H9 (cell line): ENCODE data around the gene BAHD1. TPM values are rescaled to one million over a fixed set of nuclear protein-coding genes. Genes with fewer than 3 reads are reported as not detected.

Experiments
- DNase-seq: peaks from one replicate; pipeline ENCODE4 v3.0.0-alpha.2; 2017
- H2AFZ ChIP-seq: one replicate; pipeline ENCODE4 v1.6.1; 2013; ENCODE audit warnings: mild to moderate bottlenecking, low read length, control low read depth, moderate library complexity
- H2AK5ac ChIP-seq: 2 replicates; pipeline ENCODE4 v1.6.1; 2013; ENCODE audit warnings: low read length, control low read depth, mixed read lengths; ENCODE audit not compliant: insufficient read length
- H2BK120ac ChIP-seq: one replicate; pipeline ENCODE4 v1.6.1; 2013; ENCODE audit warnings: low read depth, mild to moderate bottlenecking, low read length, control low read depth, inconsistent platforms; ENCODE audit not compliant: poor library complexity, severe bottlenecking
- H2BK12ac ChIP-seq: 2 replicates; pipeline ENCODE4 v1.6.1; 2013; ENCODE audit warnings: low read length, control low read depth, mixed read lengths, low read depth; ENCODE audit not compliant: insufficient read length
- H2BK15ac ChIP-seq: 2 replicates; pipeline ENCODE4 v1.6.1; 2013; ENCODE audit warnings: low read depth, low read length, control low read depth
- H2BK20ac ChIP-seq: one replicate; pipeline ENCODE4 v1.6.1; 2013; ENCODE audit warnings: low read depth, mild to moderate bottlenecking, low read length, control low read depth, inconsistent platforms; ENCODE audit not compliant: poor library complexity, severe bottlenecking
- H2BK5ac ChIP-seq: 2 replicates; pipeline ENCODE4 v1.6.1; 2013; ENCODE audit warnings: low read length, control low read depth, mixed read lengths; ENCODE audit not compliant: insufficient read length
- H3K14ac ChIP-seq: 2 replicates; pipeline ENCODE4 v1.6.1; 2013; ENCODE audit warnings: low read length, control low read depth; ENCODE audit not compliant: insufficient read depth
- H3K18ac ChIP-seq: 2 replicates; pipeline ENCODE4 v1.6.1; 2013; ENCODE audit warnings: low read depth, mild to moderate bottlenecking, mixed read lengths, low read length, control low read depth; ENCODE audit not compliant: insufficient read length
- H3K23ac ChIP-seq: 2 replicates; pipeline ENCODE4 v1.6.1; 2013; ENCODE audit warnings: low read length, control low read depth, mixed read lengths, low read depth; ENCODE audit not compliant: insufficient read length
- H3K23me2 ChIP-seq: 2 replicates; pipeline ENCODE4 v1.6.1; 2013; ENCODE audit warnings: low read depth, mild to moderate bottlenecking, mixed read lengths, low read length, control low read depth; ENCODE audit not compliant: insufficient read length, poor library complexity, severe bottlenecking
- H3K27ac ChIP-seq: 2 replicates; pipeline ENCODE4 v1.5.1; 2013; ENCODE audit warnings: low read length, control low read depth, mixed read lengths, low read depth; ENCODE audit not compliant: insufficient read length
- H3K27me3 ChIP-seq: 2 replicates; pipeline ENCODE4 v1.6.1; 2013; ENCODE audit warnings: low read length, control low read depth, inconsistent platforms; ENCODE audit not compliant: insufficient read depth
- H3K4ac ChIP-seq: 2 replicates; pipeline ENCODE4 v1.6.1; 2013; ENCODE audit warnings: low read depth, mild to moderate bottlenecking, control low read depth, inconsistent platforms, low read length, moderate library complexity
- H3K4me1 ChIP-seq: 2 replicates; pipeline ENCODE4 v1.6.1; 2013; ENCODE audit warnings: low read length, control low read depth, inconsistent platforms; ENCODE audit not compliant: insufficient read depth
- H3K4me2 ChIP-seq: 2 replicates; pipeline ENCODE4 v1.6.1; 2013; ENCODE audit warnings: low read length, control low read depth, mixed read lengths; ENCODE audit not compliant: insufficient read length, insufficient read depth
- H3K56ac ChIP-seq: 2 replicates; pipeline ENCODE4 v1.6.1; 2013; ENCODE audit warnings: low read depth, mild to moderate bottlenecking, mixed read lengths, low read length, control low read depth; ENCODE audit not compliant: insufficient read length
- H3K79me1 ChIP-seq: 2 replicates; pipeline ENCODE4 v1.6.1; 2013; ENCODE audit warnings: low read depth, mild to moderate bottlenecking, moderate library complexity, low read length, control low read depth, inconsistent platforms; ENCODE audit not compliant: insufficient read depth, poor library complexity, severe bottlenecking
- H3K79me2 ChIP-seq: 2 replicates; pipeline ENCODE4 v1.6.1; 2013; ENCODE audit warnings: low read length, control low read depth, inconsistent platforms; ENCODE audit not compliant: insufficient read depth
- H3K9ac ChIP-seq: 2 replicates; pipeline ENCODE4 v1.6.1; 2013; ENCODE audit warnings: low read length, control low read depth, mixed read lengths; ENCODE audit not compliant: insufficient read length; ENCODE audit errors: extremely low read depth
- H3K9me3 ChIP-seq: one replicate; pipeline ENCODE4 v1.6.1; 2013; ENCODE audit warnings: low read depth, low read length, inconsistent platforms; ENCODE audit not compliant: control insufficient read depth
- H3T11ph ChIP-seq: one replicate; pipeline ENCODE4 v1.6.1; 2013; ENCODE audit warnings: mild to moderate bottlenecking, low read length, control low read depth, inconsistent platforms
- H4K20me1 ChIP-seq: one replicate; pipeline ENCODE4 v1.6.1; 2013; ENCODE audit not compliant: control insufficient read depth, insufficient read length, insufficient read depth
- H4K5ac ChIP-seq: 2 replicates; pipeline ENCODE4 v1.6.1; 2013; ENCODE audit warnings: low read depth, mild to moderate bottlenecking, mixed read lengths, low read length, control low read depth; ENCODE audit not compliant: insufficient read length
- H4K8ac ChIP-seq: replicated peaks from 2 replicates; pipeline ENCODE4 v1.6.1; 2013; ENCODE audit warnings: low read length, control low read depth, mixed read lengths, low read depth; ENCODE audit not compliant: insufficient read length
- H4K91ac ChIP-seq: 2 replicates; pipeline ENCODE4 v1.6.1; 2013; ENCODE audit warnings: low read depth, mild to moderate bottlenecking, moderate library complexity, mixed read lengths, low read length, control low read depth; ENCODE audit not compliant: insufficient read length
- H3K27ac Mint-ChIP-seq, 3 experiments: 2 replicates in 2 of 3; 3 replicates in 1 of 3; pipeline ENCODE4 v1.8.0; 2020 to 2021; ENCODE audit warnings: mixed read lengths in 3 of 3, mild to moderate bottlenecking in 1 of 3, moderate library complexity in 1 of 3
- H3K27me3 Mint-ChIP-seq: 2 replicates; pipeline ENCODE4 v1.8.0; 2021; ENCODE audit warnings: low read depth, mild to moderate bottlenecking, moderate library complexity, mixed read lengths
- H3K36me3 Mint-ChIP-seq, 3 experiments: 2 replicates in 2 of 3; 3 replicates in 1 of 3; pipeline ENCODE4 v1.8.0; 2020 to 2021; ENCODE audit warnings: low read depth in 3 of 3, mixed read lengths in 3 of 3; ENCODE audit not compliant: insufficient read depth in 1 of 3
- H3K4me1 Mint-ChIP-seq, 2 experiments: 2 replicates each; pipeline ENCODE4 v1.8.0; 2020; ENCODE audit warnings: mixed read lengths in 2 of 2
- H3K4me3 Mint-ChIP-seq, 2 experiments: 2 replicates in 1 of 2; 3 replicates in 1 of 2; pipeline ENCODE4 v1.8.0; 2020 to 2021; ENCODE audit warnings: mild to moderate bottlenecking in 2 of 2, mixed read lengths in 2 of 2, moderate library complexity in 1 of 2
- H3K9me3 Mint-ChIP-seq, 2 experiments: 2 replicates in 1 of 2; 3 replicates in 1 of 2; pipeline ENCODE4 v1.8.0; 2020; ENCODE audit warnings: mild to moderate bottlenecking in 2 of 2, mixed read lengths in 2 of 2, moderate library complexity in 1 of 2
- WGBS: extraction: QIAGEN DNeasy Blood & Tissue Kit; methylation state at CpG from one replicate; pipeline ENCODE4 v1.1.7; 2013; ENCODE audit warnings: missing lambda C conversion rate, low lambda C conversion rate, mixed read lengths; ENCODE audit not compliant: insufficient read length; ENCODE audit errors: extremely low coverage; 5-methylcytosine and 5-hydroxymethylcytosine counted together
- total RNA-seq: library from RNA; stranded (reverse); gene quantifications from 2 replicates; pipeline ENCODE4 v1.2.1, GENCODE V29; 2021
- TF ChIP-seq, protein P1 (sequence below): fragments of 200-600 bp; sonication (generic); conservative IDR thresholded peaks from 3 replicates; pipeline ENCODE4 v1.8.0; 2021; ENCODE audit warnings: antibody characterized with exemption, mild to moderate bottlenecking

The BAHD1 gene
- total RNA-seq, 1 experiment from 2014 or later = 54.1 TPM

GRCh38 chr15:40420071-40420713 lies 20.6 kb upstream of the BAHD1 start:
- TF ChIP-seq, protein P1, sequence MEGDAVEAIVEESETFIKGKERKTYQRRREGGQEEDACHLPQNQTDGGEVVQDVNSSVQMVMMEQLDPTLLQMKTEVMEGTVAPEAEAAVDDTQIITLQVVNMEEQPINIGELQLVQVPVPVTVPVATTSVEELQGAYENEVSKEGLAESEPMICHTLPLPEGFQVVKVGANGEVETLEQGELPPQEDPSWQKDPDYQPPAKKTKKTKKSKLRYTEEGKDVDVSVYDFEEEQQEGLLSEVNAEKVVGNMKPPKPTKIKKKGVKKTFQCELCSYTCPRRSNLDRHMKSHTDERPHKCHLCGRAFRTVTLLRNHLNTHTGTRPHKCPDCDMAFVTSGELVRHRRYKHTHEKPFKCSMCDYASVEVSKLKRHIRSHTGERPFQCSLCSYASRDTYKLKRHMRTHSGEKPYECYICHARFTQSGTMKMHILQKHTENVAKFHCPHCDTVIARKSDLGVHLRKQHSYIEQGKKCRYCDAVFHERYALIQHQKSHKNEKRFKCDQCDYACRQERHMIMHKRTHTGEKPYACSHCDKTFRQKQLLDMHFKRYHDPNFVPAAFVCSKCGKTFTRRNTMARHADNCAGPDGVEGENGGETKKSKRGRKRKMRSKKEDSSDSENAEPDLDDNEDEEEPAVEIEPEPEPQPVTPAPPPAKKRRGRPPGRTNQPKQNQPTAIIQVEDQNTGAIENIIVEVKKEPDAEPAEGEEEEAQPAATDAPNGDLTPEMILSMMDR = no peak
- Histone ChIP-seq H3K9ac (no peak overlapping the region), H3K27ac (no peak overlapping the region), H2BK5ac (no peak overlapping the region), H3K4me2 (no peak overlapping the region), H3K23me2 (no peaks in the 10 kb centered on the region), H3K79me1 (no peaks in the 10 kb centered on the region), H3K9me3 (no peaks in the 10 kb centered on the region), H3K18ac (no peak overlapping the region), H2BK120ac (no peak overlapping the region), H3K23ac (no peak overlapping the region), H4K91ac (no peak overlapping the region), H3K4ac (no peak overlapping the region), H2BK12ac (no peak overlapping the region), H2AFZ (no peak overlapping the region), H4K20me1 (no peaks in the 10 kb centered on the region), H2BK15ac (no peak overlapping the region), H3K14ac (no peak overlapping the region), H3K56ac (no peak overlapping the region), H3T11ph (no peak overlapping the region), H2AK5ac (no peak overlapping the region), H3K4me1 (no peaks in the 10 kb centered on the region), H4K5ac (no peak overlapping the region), H2BK20ac (no peak overlapping the region), H4K8ac (no peak overlapping the region), H3K27me3 (no peaks in the 10 kb centered on the region), H3K79me2 (no peaks in the 10 kb centered on the region)
- H3K4me1 Mint-ChIP-seq = peaks cover 9 to 12% of the 10 kb centered on the region in 2 experiments
- peak overlapping the region in 2 of 3 experiments; percentile 59 to 60; a peak in 4 of 7 replicates for H3K27ac Mint-ChIP-seq
- no CpG with 5 or more reads among the region's 11 CpGs for WGBS
- peaks cover 10 to 32% (median 30%) of the 10 kb centered on the region in 3 experiments; a peak in 6 of 7 replicates for H3K36me3 Mint-ChIP-seq
- H3K4me3 Mint-ChIP-seq = no peak overlapping the region
- H3K9me3 Mint-ChIP-seq = no peaks in the 10 kb centered on the region
- H3K27me3 Mint-ChIP-seq = peaks cover 4% of the 10 kb centered on the region; the same call in 1 of the 2 replicates
- DNase-seq = no peak
